HG03135 (cell line): Measurements from ENCODE around the gene POTEF.
"Not testable (repeated sequence)": the region's sequence is repeated elsewhere in the genome, so short reads cannot be mapped to it uniquely, and the experiment has no call there.

Experiments used
- ATAC-seq: cut with Tn5 transposase; IDR thresholded peaks from one replicate; pipeline ENCODE4 v1.9.1; 2021; ENCODE audit warnings: mild to moderate bottlenecking, moderate library complexity; ENCODE audit not compliant: unreplicated experiment

Gene POTEF

GRCh38 chr2:130153721-130154422, 24.9 kb upstream of the POTEF start:
- ATAC-seq = not testable (repeated sequence)

- ATAC-seq = no peak
These were observed 24.0 kb upstream of the POTEF start for GRCh38 chr2:130152816-130153595.

- ATAC-seq = not testable (repeated sequence)
These were observed 23.3 kb upstream of the POTEF start for GRCh38 chr2:130152136-130152815.

DNA sequence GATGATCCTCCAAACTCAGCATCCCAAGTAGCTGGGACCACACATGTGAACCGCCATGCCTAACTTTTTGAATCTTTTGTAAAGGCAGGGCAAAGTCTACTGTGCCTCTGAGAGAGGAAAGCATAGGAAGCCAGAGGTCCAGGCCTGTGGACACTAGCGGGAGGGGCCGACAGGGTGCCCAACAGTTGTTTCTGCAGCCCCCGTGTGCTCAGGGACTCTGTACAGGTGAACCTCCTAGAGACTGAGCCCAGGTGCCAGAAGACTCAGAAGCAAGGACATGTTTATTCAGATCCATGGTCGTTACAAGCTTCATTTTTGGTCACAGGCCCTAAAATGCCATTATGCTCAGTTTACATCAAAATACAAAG, 22.1 kb upstream of the POTEF start:
- ATAC-seq = not testable (repeated sequence)

DNA sequence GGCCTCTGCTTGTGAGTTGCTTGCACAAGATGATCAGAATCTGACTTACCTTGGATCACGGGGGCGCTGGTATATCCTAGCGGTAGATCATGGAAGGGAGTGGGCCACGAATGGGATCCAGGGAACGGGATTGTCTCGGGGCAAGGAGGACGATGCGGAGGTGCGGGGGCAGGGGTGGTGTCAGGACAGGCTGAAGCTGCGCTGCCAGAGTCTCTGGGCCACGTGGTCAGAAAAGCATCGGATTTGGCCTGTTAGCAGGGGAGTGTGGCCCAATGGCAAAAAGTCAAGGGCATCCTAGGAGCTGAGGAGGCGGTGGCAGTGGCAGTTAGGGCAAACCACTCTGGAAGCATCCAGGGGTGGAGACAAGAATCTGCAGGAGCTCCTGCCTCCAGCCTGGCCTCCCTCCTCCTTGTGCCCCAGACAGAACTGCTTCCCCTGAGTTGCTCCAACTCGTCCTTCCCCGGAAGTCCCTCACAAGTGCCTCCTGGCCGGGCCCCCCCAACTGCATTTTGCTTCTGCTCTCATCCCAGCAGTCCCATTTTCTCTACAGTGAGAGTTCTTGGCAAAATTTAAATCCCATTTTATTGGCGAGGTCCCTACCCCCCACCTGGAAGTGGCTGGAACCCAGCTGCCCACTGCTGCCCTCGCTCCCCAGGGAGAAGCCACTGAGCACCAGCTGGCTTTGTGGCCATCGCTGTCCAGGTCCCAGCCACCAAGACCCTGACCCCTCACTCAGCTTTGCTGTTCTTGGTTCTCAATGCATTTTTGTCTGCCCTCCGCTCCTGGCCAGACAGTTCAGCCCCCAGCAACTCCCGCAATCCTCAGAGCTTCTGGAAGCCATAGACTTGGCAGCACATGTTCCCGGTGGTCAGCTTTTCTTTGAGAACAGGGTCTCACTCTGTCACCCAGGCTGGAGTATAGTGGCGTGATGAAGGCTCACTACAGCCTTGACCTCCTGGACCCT, 21.4 kb upstream of the POTEF start:
- ATAC-seq = no peak

DNA sequence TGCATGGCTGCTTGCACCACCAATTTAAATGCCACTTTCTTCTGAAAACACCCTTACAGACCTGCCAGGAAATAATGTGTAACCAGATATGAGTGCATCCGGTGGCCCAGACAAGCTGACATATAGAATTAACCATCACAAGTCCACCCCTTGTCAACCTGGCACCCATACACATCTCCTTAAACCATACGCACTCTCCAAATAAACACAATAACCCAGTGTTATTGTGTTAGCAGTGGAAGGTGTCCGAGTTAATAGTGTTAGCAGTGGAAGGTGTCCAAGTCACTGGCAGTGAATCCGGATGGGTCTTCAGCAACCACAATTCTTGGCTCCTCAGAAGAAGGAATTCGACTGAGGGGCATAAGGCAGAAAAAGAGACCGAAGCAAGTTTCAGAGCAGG, 19.5 kb upstream of the POTEF start:
- not testable (repeated sequence) for ATAC-seq

DNA sequence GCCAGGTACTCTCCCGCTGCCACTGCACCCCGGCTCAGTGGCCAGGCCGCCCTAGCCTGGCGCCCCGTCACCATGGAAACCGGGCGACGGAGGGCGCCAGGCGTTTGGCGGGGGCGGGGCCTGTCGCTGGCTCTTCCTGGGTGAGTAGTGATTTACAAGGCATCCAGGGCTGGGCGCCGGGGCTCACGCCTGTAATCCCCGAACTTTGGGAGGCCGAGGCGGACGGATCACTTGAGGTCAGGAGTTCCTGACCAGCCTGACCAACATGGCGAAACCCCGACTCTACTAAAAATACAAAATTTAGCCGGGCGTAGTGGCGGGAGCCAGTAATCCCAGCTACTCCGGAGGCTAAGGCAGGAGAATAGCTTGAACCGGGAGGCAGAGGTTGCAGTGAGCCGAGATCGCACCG, 16.0 kb upstream of the POTEF start, which contains the start of gene CCDC74B:
Gene CCDC74B, minus strand, starts transcription at position 107 of the 409 bp plus-strand sequence. CDS start 116 bp downstream, outside the sequence.
- peak; percentile 86 for ATAC-seq

DNA sequence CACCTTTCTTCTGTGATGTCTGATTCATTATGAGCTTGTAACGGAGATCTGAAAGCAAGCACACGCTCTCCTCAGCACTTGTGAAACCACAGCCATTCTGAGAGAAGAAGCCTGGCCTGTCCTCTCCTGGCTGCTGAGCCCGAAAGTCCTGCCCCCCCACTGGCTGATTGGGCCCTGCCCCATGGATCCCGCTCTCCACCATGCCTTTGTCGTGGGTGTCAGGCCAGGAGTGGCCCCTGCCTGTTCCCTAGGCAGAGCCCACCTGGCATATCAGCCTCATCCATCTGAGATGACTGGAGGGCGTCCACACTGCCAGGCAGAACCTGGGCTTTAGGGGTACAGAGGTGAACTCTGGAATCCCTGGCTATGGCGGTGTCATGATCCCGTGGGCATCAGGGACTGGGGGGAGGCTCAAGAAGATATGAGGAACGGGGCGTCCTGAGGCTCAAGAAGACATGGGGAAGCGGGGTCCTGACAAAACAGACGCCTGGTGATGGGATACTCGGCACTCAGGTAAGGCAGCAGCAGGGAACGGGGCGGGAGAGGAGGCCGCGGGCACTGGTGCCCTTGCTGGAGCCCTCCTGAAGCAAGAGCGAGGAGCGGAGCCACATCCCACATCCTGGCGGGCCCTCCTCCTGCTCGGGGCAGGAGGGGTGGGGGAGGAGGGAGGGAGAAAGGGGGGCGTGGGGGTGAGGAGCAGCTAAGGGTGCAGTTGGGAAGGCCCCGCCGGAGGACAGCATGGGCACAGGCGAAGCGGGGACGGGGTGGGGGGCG, 14.4 kb upstream of the POTEF start:
- not testable (repeated sequence) for ATAC-seq

DNA sequence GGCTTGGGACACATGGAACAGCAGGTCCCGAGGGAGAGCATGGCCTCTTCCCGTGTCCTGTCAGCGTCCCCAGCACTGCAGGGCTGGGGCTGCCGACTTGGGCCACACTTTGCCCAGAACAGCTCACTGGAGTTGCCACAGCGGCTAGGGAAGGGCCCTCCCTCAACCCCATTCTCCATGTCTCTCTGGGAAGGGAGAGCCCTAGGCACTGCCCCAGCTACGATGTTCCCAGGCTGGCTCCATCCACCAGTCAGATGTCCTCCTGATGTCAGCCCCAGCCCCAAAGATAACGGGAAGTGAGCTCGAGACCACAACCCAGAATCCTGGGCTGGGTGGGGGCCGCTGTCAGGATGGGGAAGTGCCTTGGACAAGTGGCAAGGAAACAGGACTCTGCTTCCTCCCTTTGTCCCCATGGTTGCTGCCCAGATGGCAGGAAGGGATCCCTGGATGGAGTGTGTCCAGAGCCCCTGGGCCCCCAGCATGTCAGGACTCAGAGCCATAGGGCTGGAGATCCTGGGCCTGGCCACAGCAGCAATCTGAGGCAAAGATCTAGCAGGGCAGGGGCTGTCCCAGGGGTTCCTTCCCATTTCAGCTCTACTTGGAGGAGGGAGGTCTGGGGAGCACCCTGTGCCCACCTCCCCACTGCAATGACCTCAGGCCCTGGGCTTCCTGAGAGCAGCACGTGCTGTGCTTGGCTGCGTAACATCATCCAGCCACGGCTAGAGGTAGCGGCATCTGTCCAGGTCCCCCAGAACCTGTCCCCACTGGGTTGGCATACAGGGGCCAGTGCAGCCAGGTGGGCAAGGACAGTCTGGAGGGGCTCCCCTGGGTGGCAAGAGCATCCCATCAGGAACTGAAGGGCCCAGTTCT, 13.6 kb upstream of the POTEF start:
- ATAC-seq = not testable (repeated sequence)

- not testable (repeated sequence) for ATAC-seq
These were observed 12.8 kb upstream of the POTEF start for GRCh38 chr2:130141645-130142370.

DNA sequence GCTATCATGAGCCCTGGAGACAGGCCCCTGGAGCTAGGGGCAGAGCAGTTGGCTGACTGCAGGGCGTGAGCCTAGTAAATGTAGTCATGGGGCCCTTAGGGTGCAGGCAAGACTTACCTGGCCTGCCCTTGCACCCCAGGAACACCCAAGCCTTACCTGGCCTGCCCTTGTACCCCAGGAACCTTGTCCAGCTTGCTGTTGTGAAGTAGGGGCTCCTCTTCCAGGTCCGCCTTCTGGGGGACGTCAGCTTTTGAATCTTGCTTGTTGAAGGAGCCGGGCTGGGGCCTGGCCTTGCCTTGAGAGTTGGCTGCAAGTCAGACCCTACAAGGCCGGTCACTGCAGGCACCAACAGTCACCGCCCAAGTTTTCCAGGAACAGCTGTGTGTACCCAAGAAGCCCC, 12.0 kb upstream of the POTEF start:
- not testable (repeated sequence) for ATAC-seq

GRCh38 chr2:130140516-130140915, 11.5 kb upstream of the POTEF start:
- not testable (repeated sequence) for ATAC-seq

GRCh38 chr2:130139331-130140280, 10.6 kb upstream of the POTEF start:
- ATAC-seq = not testable (repeated sequence)

- not testable (repeated sequence) for ATAC-seq
These were observed 9.8 kb upstream of the POTEF start for GRCh38 chr2:130138841-130139251.

DNA sequence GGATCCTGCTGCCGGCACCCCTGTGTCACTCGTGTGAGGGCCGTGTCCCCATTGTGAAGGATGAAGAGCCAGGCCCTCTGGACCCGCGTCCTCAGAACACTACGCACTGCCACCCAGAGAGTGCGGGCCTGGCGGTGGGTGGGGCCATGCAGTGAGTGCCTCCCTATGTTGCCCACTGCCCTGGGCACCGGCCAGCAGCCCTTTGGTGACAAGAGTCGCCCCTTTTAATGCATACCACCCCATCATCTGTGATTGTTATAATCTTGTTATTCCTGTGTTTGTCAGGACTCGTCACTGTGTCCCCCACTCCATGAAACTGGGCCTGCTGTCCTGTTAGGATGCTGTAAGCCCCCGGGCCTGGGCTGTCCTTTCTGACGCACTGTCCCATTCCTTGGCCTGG, 9.3 kb upstream of the POTEF start:
- ATAC-seq = not testable (repeated sequence)

DNA sequence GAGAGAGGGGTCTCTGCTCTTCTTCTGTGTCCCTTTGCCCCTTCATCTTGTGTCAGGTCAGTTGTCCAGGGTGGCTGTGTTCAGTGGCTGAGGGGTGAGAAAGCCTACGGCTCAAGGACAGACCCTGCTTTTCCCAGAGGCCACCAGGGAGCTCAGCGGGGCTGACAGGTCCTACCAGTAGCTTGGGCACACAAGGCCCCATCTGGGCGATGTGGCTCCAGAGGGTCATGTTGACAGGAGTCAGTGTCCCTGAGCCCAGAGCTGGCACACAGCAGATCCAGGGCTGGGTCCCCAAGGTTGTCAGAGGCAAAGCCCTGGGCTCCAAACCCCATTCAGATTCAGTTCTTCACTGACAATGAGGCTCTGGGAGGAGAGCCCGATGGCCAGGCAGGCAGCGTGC, 8.1 kb upstream of the POTEF start:
- ATAC-seq = not testable (repeated sequence)

- not testable (repeated sequence) for ATAC-seq
These were observed 7.5 kb upstream of the POTEF start for GRCh38 chr2:130136546-130136945.
